Testis (tissue), 2 donors: ENCODE measurements around the gene TRMT10C.

Experiments
- POLR2A ChIP-seq: fragments of 450-650 bp; IDR thresholded peaks from one replicate; pipeline ENCODE4 v1.6.1; 2017; ENCODE audit warnings: antibody characterized with exemption, mild to moderate bottlenecking, moderate library complexity
- TF ChIP-seq, protein P1 (sequence below), 3 experiments: fragments of 450-650 bp in 2 of 3; fragments of 200-600 bp in 1 of 3; sonication (generic) in 1 of 3; IDR thresholded peaks; one replicate each; pipeline ENCODE4 v1.5.1; 2016 to 2019; ENCODE audit warnings: antibody characterized with exemption in 3 of 3, mild to moderate bottlenecking in 2 of 3, moderate library complexity in 1 of 3

- TF ChIP-seq, protein P1, sequence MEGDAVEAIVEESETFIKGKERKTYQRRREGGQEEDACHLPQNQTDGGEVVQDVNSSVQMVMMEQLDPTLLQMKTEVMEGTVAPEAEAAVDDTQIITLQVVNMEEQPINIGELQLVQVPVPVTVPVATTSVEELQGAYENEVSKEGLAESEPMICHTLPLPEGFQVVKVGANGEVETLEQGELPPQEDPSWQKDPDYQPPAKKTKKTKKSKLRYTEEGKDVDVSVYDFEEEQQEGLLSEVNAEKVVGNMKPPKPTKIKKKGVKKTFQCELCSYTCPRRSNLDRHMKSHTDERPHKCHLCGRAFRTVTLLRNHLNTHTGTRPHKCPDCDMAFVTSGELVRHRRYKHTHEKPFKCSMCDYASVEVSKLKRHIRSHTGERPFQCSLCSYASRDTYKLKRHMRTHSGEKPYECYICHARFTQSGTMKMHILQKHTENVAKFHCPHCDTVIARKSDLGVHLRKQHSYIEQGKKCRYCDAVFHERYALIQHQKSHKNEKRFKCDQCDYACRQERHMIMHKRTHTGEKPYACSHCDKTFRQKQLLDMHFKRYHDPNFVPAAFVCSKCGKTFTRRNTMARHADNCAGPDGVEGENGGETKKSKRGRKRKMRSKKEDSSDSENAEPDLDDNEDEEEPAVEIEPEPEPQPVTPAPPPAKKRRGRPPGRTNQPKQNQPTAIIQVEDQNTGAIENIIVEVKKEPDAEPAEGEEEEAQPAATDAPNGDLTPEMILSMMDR (IDR thresholded peaks at IDR 0.05), result no peak
- TF ChIP-seq POLR2A, result no peak
These were observed 5.6 kb upstream of the TRMT10C start for GRCh38 chr3:101556064-101556463.
